ENCODE results near the gene TMEM260.

- TF ChIP-seq CTCF (IDR thresholded peaks at IDR 0.05; ENCODE audit: insufficient read depth, low read length) (no peak), POLR2AphosphoS5 (IDR thresholded peaks at IDR 0.05; ENCODE audit: low read depth) (no peak), SPI1 (IDR thresholded peaks at IDR 0.05; ENCODE audit: borderline replicate concordance, low read depth) (no peak), GABPA (IDR thresholded peaks at IDR 0.05; ENCODE audit: low read depth) (no peak)
- TF ChIP-seq, protein P1, sequence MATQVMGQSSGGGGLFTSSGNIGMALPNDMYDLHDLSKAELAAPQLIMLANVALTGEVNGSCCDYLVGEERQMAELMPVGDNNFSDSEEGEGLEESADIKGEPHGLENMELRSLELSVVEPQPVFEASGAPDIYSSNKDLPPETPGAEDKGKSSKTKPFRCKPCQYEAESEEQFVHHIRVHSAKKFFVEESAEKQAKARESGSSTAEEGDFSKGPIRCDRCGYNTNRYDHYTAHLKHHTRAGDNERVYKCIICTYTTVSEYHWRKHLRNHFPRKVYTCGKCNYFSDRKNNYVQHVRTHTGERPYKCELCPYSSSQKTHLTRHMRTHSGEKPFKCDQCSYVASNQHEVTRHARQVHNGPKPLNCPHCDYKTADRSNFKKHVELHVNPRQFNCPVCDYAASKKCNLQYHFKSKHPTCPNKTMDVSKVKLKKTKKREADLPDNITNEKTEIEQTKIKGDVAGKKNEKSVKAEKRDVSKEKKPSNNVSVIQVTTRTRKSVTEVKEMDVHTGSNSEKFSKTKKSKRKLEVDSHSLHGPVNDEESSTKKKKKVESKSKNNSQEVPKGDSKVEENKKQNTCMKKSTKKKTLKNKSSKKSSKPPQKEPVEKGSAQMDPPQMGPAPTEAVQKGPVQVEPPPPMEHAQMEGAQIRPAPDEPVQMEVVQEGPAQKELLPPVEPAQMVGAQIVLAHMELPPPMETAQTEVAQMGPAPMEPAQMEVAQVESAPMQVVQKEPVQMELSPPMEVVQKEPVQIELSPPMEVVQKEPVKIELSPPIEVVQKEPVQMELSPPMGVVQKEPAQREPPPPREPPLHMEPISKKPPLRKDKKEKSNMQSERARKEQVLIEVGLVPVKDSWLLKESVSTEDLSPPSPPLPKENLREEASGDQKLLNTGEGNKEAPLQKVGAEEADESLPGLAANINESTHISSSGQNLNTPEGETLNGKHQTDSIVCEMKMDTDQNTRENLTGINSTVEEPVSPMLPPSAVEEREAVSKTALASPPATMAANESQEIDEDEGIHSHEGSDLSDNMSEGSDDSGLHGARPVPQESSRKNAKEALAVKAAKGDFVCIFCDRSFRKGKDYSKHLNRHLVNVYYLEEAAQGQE (IDR thresholded peaks at IDR 0.05; ENCODE audit: insufficient replicate concordance, low read depth) = no peak
These were observed 29.1 kb downstream of the TMEM260 start for GRCh38 chr14:56608689-56609088.
